SK-N-SH (cell line): ENCODE measurements around the gene LOXL4. TPM values are rescaled to one million over a fixed set of nuclear protein-coding genes. Genes with fewer than 3 reads are reported as not detected.

ENCODE experiments used
- CTCF ChIA-PET: fragments of 300-600, 350-600 bp; formaldehyde crosslinking; extraction: SDS; loops from one replicate; lab custom pipeline; 2021; lab: Yijun Ruan, JAX
- POLR2A ChIA-PET: fragments of 350-600 bp; sonication (Branson Sonifier 250); formaldehyde crosslinking; extraction: SDS; loops from one replicate; lab custom pipeline; 2020; ENCODE audit warnings: antibody characterized with exemption, inconsistent platforms; lab: Yijun Ruan, JAX
- DNase-seq: peaks from one replicate; pipeline ENCODE4 v3.0.0; 2012
- H2AFZ ChIP-seq: fragments of 200-600 bp; sonication (generic); 2 replicates; pipeline ENCODE4 v1.8.1; 2016; ENCODE audit warnings: antibody characterized with exemption, mild to moderate bottlenecking, low read depth
- H3F3A ChIP-seq: fragments of 200-600 bp; sonication (generic); replicated peaks from 2 replicates; pipeline ENCODE3; 2016; ENCODE audit warnings: antibody characterized with exemption, mild to moderate bottlenecking; ENCODE audit not compliant: insufficient read depth
- H3K27ac ChIP-seq, 2 experiments: fragments of 200-500 bp in 1 of 2; fragments of 200-600 bp in 1 of 2; sonication (Bioruptor generic) in 1 of 2; sonication (generic), shearing (Covaris generic) in 1 of 2; 2 replicates each; pipeline versions ENCODE4 v1.5.1 to v1.6.1; 2014 to 2016; ENCODE audit warnings: low read depth in 2 of 2, inconsistent platforms in 1 of 2, low read length in 1 of 2, mild to moderate bottlenecking in 1 of 2, mixed read lengths in 1 of 2
- H3K27me3 ChIP-seq: fragments of 200-600 bp; sonication (generic), shearing (Covaris generic); 2 replicates; pipeline ENCODE4 v1.6.1; 2016; ENCODE audit warnings: mixed run types; ENCODE audit not compliant: insufficient read depth
- H3K36me3 ChIP-seq, 2 experiments: fragments of 200-500 bp in 1 of 2; fragments of 200-600 bp in 1 of 2; sonication (Bioruptor generic) in 1 of 2; sonication (generic) in 1 of 2; replicated peaks in 1 of 2; 2 replicates each; pipeline versions ENCODE3 to v1.5.1; 2014 to 2016; ENCODE audit warnings: low read length in 1 of 2, mild to moderate bottlenecking in 1 of 2; ENCODE audit not compliant: insufficient read depth in 2 of 2, control insufficient read depth in 1 of 2
- H3K4me1 ChIP-seq, 2 experiments: fragments of 200-500 bp in 1 of 2; fragments of 200-600 bp in 1 of 2; sonication (Bioruptor generic) in 1 of 2; sonication (generic), shearing (Covaris generic) in 1 of 2; 2 replicates each; pipeline versions ENCODE4 v1.5.1 to v1.6.1; 2014 to 2016; ENCODE audit warnings: low read depth in 1 of 2, low read length in 1 of 2, mixed run types in 1 of 2; ENCODE audit not compliant: insufficient read depth in 2 of 2, control insufficient read depth in 1 of 2
- H3K4me2 ChIP-seq: fragments of 200-600 bp; sonication (generic), shearing (Covaris generic); 2 replicates; pipeline ENCODE4 v1.6.1; 2017; ENCODE audit warnings: mixed run types
- H3K4me3 ChIP-seq, 2 experiments: fragments of 200-500 bp in 1 of 2; fragments of 200-600 bp in 1 of 2; sonication (Bioruptor generic) in 1 of 2; sonication (generic), shearing (Covaris generic) in 1 of 2; 2 replicates each; pipeline versions ENCODE4 v1.5.1 to v1.8.1; 2014 to 2016; ENCODE audit warnings: low read depth in 2 of 2, inconsistent platforms in 1 of 2, low read length in 1 of 2, mild to moderate bottlenecking in 1 of 2, mixed read lengths in 1 of 2, moderate library complexity in 1 of 2
- H3K79me2 ChIP-seq: fragments of 200-600 bp; sonication (generic); 2 replicates; pipeline ENCODE4 v1.8.1; 2017; ENCODE audit warnings: mild to moderate bottlenecking; ENCODE audit not compliant: insufficient read depth
- H3K9ac ChIP-seq: fragments of 200-600 bp; sonication (generic); 2 replicates; pipeline ENCODE4 v1.6.1; 2017; ENCODE audit warnings: mixed run types
- H3K9me2 ChIP-seq: fragments of 200-600 bp; sonication (generic); 2 replicates; pipeline ENCODE4 v1.6.1; 2017; ENCODE audit warnings: mixed run types
- H3K9me3 ChIP-seq: fragments of 200-600 bp; sonication (generic); 2 replicates; pipeline ENCODE4 v1.6.1; 2017; ENCODE audit warnings: mixed run types, mild to moderate bottlenecking, moderate library complexity
- H4K20me1 ChIP-seq: fragments of 200-600 bp; sonication (generic); 2 replicates; pipeline ENCODE4 v1.6.1; 2017; ENCODE audit warnings: mild to moderate bottlenecking, mixed run types; ENCODE audit not compliant: insufficient read depth
- CHD2 ChIP-seq: fragments of 150-350 bp; IDR thresholded peaks from 2 replicates; pipeline ENCODE4 v1.6.1; 2018; ENCODE audit warnings: low read length; ENCODE audit not compliant: partially characterized antibody
- EP300 ChIP-seq, 2 experiments: IDR thresholded peaks; 2 replicates each; pipeline versions ENCODE4 v1.4.0 to v1.6.1; 2012; ENCODE audit warnings: borderline replicate concordance in 1 of 2, low read depth in 1 of 2, low read length in 1 of 2
- EZH2phosphoT487 ChIP-seq: fragments of 200-600 bp; sonication (generic); IDR thresholded peaks from 2 replicates; pipeline ENCODE4 v1.6.1; 2017; ENCODE audit warnings: low read depth, mixed run types, mild to moderate bottlenecking, antibody characterized with exemption, moderate library complexity, borderline replicate concordance
- FOSL2 ChIP-seq: IDR thresholded peaks from 2 replicates; pipeline ENCODE4 v1.4.0; 2012; ENCODE audit warnings: low read depth, mild to moderate bottlenecking, moderate library complexity, borderline replicate concordance
- FOXJ3 ChIP-seq: sonication (generic); formaldehyde crosslinking; IDR thresholded peaks from 2 replicates; pipeline ENCODE4 v1.5.1; 2020; ENCODE audit warnings: mild to moderate bottlenecking, missing genetic modification reagents
- GABPA ChIP-seq: IDR thresholded peaks from 2 replicates; pipeline ENCODE4 v1.4.0; 2012; ENCODE audit warnings: low read depth, mild to moderate bottlenecking
- GATA2 ChIP-seq: sonication (generic); formaldehyde crosslinking; IDR thresholded peaks from 2 replicates; pipeline ENCODE4 v1.5.0; 2020; ENCODE audit warnings: mild to moderate bottlenecking, missing genetic modification reagents
- MAX ChIP-seq: IDR thresholded peaks from 2 replicates; pipeline ENCODE4 v1.4.0; 2012; ENCODE audit warnings: low read depth
- MEF2A ChIP-seq: IDR thresholded peaks from 2 replicates; pipeline ENCODE4 v1.4.0; 2012; ENCODE audit warnings: low read depth, borderline replicate concordance
- MXI1 ChIP-seq: IDR thresholded peaks from 2 replicates; pipeline ENCODE4 v1.6.1; 2012; ENCODE audit warnings: mild to moderate bottlenecking, low read depth, low read length, improper control_type of control experiment
- NRF1 ChIP-seq: IDR thresholded peaks from 2 replicates; pipeline ENCODE4 v1.6.1; 2012; ENCODE audit warnings: low read depth, mild to moderate bottlenecking, low read length
- POLR2AphosphoS5 ChIP-seq: IDR thresholded peaks from 2 replicates; pipeline ENCODE4 v1.6.1; 2012; ENCODE audit warnings: low read depth, low read length
- RAD21 ChIP-seq: IDR thresholded peaks from 2 replicates; pipeline ENCODE4 v1.6.1; 2012; ENCODE audit warnings: mild to moderate bottlenecking, low read length
- RCOR1 ChIP-seq: fragments of 150-350 bp; IDR thresholded peaks from 2 replicates; pipeline ENCODE4 v1.6.1; 2017; ENCODE audit warnings: antibody characterized with exemption, low read length
- RFX5 ChIP-seq: IDR thresholded peaks from 2 replicates; pipeline ENCODE4 v1.6.1; 2012; ENCODE audit warnings: mild to moderate bottlenecking, improper control_type of control experiment, low read length
- RXRA ChIP-seq: IDR thresholded peaks from 2 replicates; pipeline ENCODE4 v1.4.0; 2012; ENCODE audit warnings: low read depth, mild to moderate bottlenecking, borderline replicate concordance
- SIN3A ChIP-seq: IDR thresholded peaks from 2 replicates; pipeline ENCODE4 v1.6.1; 2012; ENCODE audit warnings: low read depth, mild to moderate bottlenecking, low read length, moderate library complexity, borderline replicate concordance
- TCF12 ChIP-seq: IDR thresholded peaks from 2 replicates; pipeline ENCODE4 v1.4.0; 2012
- USF2 ChIP-seq: fragments of 150-350 bp; IDR thresholded peaks from 2 replicates; pipeline ENCODE4 v1.6.1; 2017; ENCODE audit warnings: antibody characterized with exemption, low read length, low read depth, borderline replicate concordance
- WGBS: methylation state at CpG from one replicate; pipeline ENCODE4 v1.1.6; 2017; ENCODE audit warnings: low lambda C conversion rate; 5-methylcytosine and 5-hydroxymethylcytosine counted together
- polyA plus RNA-seq, 3 experiments: library from polyadenylated mRNA; depleted of rRNA; stranded (reverse); fragments of >200 nt; gene quantifications; 2 replicates each; pipeline ENCODE4 v1.2.3, GENCODE V29; 2012
- TF ChIP-seq, protein P1 (sequence below): IDR thresholded peaks from 2 replicates; pipeline ENCODE4 v1.4.0; 2012; ENCODE audit warnings: low read depth, borderline replicate concordance
- TF ChIP-seq, protein P2 (sequence below): fragments of 200-600 bp; sonication (generic); IDR thresholded peaks from 2 replicates; pipeline ENCODE4 v1.6.1; 2017; ENCODE audit warnings: antibody characterized with exemption, mild to moderate bottlenecking, moderate library complexity

The LOXL4 gene
- polyA plus RNA-seq, 1 of the 3 experiments (the other 2 are of a cell fraction) = 1.7 TPM

- Histone ChIP-seq H3K27me3 (no peaks in the 10 kb centered on the region), H2AFZ (no peak overlapping the region), H3F3A (peaks cover 4% of the 10 kb centered on the region), H4K20me1 (no peaks in the 10 kb centered on the region), H3K4me3 (no peak overlapping the region), H3K79me2 (no peaks in the 10 kb centered on the region), H3K9me2 (no peaks in the 10 kb centered on the region), H3K27ac (no peak overlapping the region), H3K4me2 (no peak overlapping the region), H3K9me3 (no peaks in the 10 kb centered on the region), H3K9ac (no peak overlapping the region), H3K36me3 (peaks cover 30 to 64% of the 10 kb centered on the region in 2 experiments), H3K4me1 (no peaks in the 10 kb centered on the region)
- no peak for DNase-seq
- no peak for TF ChIP-seq RCOR1
- no peak for TF ChIP-seq FOXJ3 (CRISPR knock-in tag)
- TF ChIP-seq, protein P1, sequence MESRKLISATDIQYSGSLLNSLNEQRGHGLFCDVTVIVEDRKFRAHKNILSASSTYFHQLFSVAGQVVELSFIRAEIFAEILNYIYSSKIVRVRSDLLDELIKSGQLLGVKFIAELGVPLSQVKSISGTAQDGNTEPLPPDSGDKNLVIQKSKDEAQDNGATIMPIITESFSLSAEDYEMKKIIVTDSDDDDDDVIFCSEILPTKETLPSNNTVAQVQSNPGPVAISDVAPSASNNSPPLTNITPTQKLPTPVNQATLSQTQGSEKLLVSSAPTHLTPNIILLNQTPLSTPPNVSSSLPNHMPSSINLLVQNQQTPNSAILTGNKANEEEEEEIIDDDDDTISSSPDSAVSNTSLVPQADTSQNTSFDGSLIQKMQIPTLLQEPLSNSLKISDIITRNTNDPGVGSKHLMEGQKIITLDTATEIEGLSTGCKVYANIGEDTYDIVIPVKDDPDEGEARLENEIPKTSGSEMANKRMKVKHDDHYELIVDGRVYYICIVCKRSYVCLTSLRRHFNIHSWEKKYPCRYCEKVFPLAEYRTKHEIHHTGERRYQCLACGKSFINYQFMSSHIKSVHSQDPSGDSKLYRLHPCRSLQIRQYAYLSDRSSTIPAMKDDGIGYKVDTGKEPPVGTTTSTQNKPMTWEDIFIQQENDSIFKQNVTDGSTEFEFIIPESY = no peak
- no peak for TF ChIP-seq RXRA
- no peak for TF ChIP-seq SIN3A
- TF ChIP-seq GABPA = no peak
- TF ChIP-seq USF2 = no peak
- TF ChIP-seq NRF1 = no peak
- no peak for TF ChIP-seq GATA2 (CRISPR knock-in tag)
- no peak for TF ChIP-seq EZH2phosphoT487
- POLR2A ChIA-PET = no interaction called here
- CTCF ChIA-PET = interaction anchor here (0.6 to 7.9 kb wide), 6 partner anchors 10 to 330 kb away, joined by 3 to 95 read pairs (median 4); no protein-coding TSS in a partner anchor
- 98% methylated on average over 5 of the region's 5 CpGs for WGBS
Measured at GRCh38 chr10:98244141-98244540, 23.9 kb downstream of the LOXL4 start.

GRCh38 chr10:98242823-98243222, 25.2 kb downstream of the LOXL4 start:
- ChIA-PET POLR2A (no interaction called here), CTCF (interaction anchor here (0.6 to 7.9 kb wide), 21 partner anchors 10 to 328 kb away, joined by 3 to 95 read pairs (median 4); partner anchors contain the start of gene LOXL4)
- Histone ChIP-seq H4K20me1 (no peaks in the 10 kb centered on the region), H3K9me2 (no peaks in the 10 kb centered on the region), H3K27me3 (no peaks in the 10 kb centered on the region), H3F3A (peaks cover 4% of the 10 kb centered on the region), H3K27ac (no peak overlapping the region), H3K9ac (no peak overlapping the region), H3K36me3 (peaks cover 30 to 64% of the 10 kb centered on the region in 2 experiments), H3K79me2 (no peaks in the 10 kb centered on the region), H3K4me2 (no peak overlapping the region), H3K4me1 (0 out of 4 replicates have a peak, but pooled peaks cover 0 to 6% of the 10 kb centered on the region in 2 experiments), H3K4me3 (no peak overlapping the region; a peak in 1 of 4 replicates), H3K9me3 (no peaks in the 10 kb centered on the region), H2AFZ (no peak overlapping the region)
- WGBS = 84% methylated on average over 1 of the region's 1 CpG
- peak; percentile 29 for DNase-seq
- TF ChIP-seq FOSL2 (no peak), CHD2 (no peak), NRF1 (no peak), EZH2phosphoT487 (no peak), RFX5 (no peak), SIN3A (no peak), MEF2A (no peak), RCOR1 (no peak), RXRA (no peak), USF2 (no peak), MXI1 (no peak), POLR2AphosphoS5 (no peak), EP300 (IDR thresholded peaks at IDR 0.05; ENCODE audit: borderline replicate concordance in 1 of 2, low read depth in 1 of 2, low read length in 1 of 2) (no peak), MAX (no peak), GABPA (no peak), RAD21 (peak; percentile 85), TCF12 (no peak)
- TF ChIP-seq, protein P2, sequence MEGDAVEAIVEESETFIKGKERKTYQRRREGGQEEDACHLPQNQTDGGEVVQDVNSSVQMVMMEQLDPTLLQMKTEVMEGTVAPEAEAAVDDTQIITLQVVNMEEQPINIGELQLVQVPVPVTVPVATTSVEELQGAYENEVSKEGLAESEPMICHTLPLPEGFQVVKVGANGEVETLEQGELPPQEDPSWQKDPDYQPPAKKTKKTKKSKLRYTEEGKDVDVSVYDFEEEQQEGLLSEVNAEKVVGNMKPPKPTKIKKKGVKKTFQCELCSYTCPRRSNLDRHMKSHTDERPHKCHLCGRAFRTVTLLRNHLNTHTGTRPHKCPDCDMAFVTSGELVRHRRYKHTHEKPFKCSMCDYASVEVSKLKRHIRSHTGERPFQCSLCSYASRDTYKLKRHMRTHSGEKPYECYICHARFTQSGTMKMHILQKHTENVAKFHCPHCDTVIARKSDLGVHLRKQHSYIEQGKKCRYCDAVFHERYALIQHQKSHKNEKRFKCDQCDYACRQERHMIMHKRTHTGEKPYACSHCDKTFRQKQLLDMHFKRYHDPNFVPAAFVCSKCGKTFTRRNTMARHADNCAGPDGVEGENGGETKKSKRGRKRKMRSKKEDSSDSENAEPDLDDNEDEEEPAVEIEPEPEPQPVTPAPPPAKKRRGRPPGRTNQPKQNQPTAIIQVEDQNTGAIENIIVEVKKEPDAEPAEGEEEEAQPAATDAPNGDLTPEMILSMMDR = peak; percentile 69
